IMR-90 (cell line): ENCODE data around the gene PPM1A. TPM values are rescaled to one million over a fixed set of nuclear protein-coding genes. Genes with fewer than 3 reads are reported as not detected.

Source experiments
- ATAC-seq: fragments of 200-7000 bp; cut with Tn5 transposase; 2 replicates; pipeline ENCODE4 v1.9.1; 2020; ENCODE audit warnings: low read depth, mild to moderate bottlenecking, moderate library complexity
- BruUV-seq: library from RNA; stranded (reverse); fragments of 400-500 nt; replicated peaks from 2 replicates; lab custom pipeline; 2021; lab: Mats Ljungman, UMichigan
- CTCF ChIA-PET: fragments of 300-600 bp; formaldehyde crosslinking; extraction: SDS; loops from one replicate; lab custom pipeline; 2021; ENCODE audit warnings: antibody characterized with exemption; lab: Yijun Ruan, JAX
- POLR2A ChIA-PET: fragments of 300-600 bp; sonication (Branson Sonifier 250); formaldehyde crosslinking; loops from one replicate; lab custom pipeline; 2022; ENCODE audit warnings: antibody characterized with exemption; ENCODE audit not compliant: unreplicated experiment; lab: Charles Lee
- DNase-seq: peaks from one replicate; pipeline ENCODE4 v3.0.0; 2013
- H2AFZ ChIP-seq: replicated peaks from 2 replicates; pipeline ENCODE3; 2013; ENCODE audit warnings: low read length, mild to moderate bottlenecking; ENCODE audit not compliant: poor library complexity
- H2AK5ac ChIP-seq: 2 replicates; pipeline ENCODE4 v1.6.1; 2013; ENCODE audit warnings: low read depth, low read length, inconsistent platforms
- H2AK9ac ChIP-seq: replicated peaks from 2 replicates; pipeline ENCODE3; 2013; ENCODE audit warnings: mild to moderate bottlenecking, low read depth, low read length, moderate library complexity; ENCODE audit not compliant: poor library complexity
- H2BK120ac ChIP-seq: 2 replicates; pipeline ENCODE4 v1.6.1; 2013; ENCODE audit warnings: low read depth, low read length, inconsistent platforms
- H2BK15ac ChIP-seq: 3 replicates; pipeline ENCODE4 v1.6.1; 2013; ENCODE audit warnings: low read depth, low read length, inconsistent platforms
- H2BK20ac ChIP-seq: 2 replicates; pipeline ENCODE4 v1.6.1; 2013; ENCODE audit warnings: low read depth, mild to moderate bottlenecking, inconsistent platforms, low read length, moderate library complexity
- H2BK5ac ChIP-seq: 2 replicates; pipeline ENCODE4 v1.6.1; 2013; ENCODE audit warnings: mild to moderate bottlenecking, low read depth, low read length, inconsistent platforms; ENCODE audit not compliant: poor library complexity, severe bottlenecking
- H3K14ac ChIP-seq: replicated peaks from 2 replicates; pipeline ENCODE4 v1.6.1; 2013; ENCODE audit warnings: low read depth, low read length, inconsistent platforms
- H3K18ac ChIP-seq: 2 replicates; pipeline ENCODE4 v1.6.1; 2013; ENCODE audit warnings: low read depth, low read length, control low read depth
- H3K23ac ChIP-seq: 2 replicates; pipeline ENCODE4 v1.6.1; 2013; ENCODE audit warnings: low read depth, low read length, inconsistent platforms
- H3K27ac ChIP-seq: 2 replicates; pipeline ENCODE4 v1.5.1; 2013; ENCODE audit warnings: mild to moderate bottlenecking, control low read depth, low read length; ENCODE audit not compliant: insufficient read depth
- H3K27me3 ChIP-seq: 2 replicates; pipeline ENCODE4 v1.6.1; 2013; ENCODE audit warnings: low read length; ENCODE audit not compliant: control insufficient read depth, insufficient read depth
- H3K36me3 ChIP-seq: 2 replicates; pipeline ENCODE4 v1.6.1; 2013; ENCODE audit warnings: low read length, mixed read lengths; ENCODE audit not compliant: control insufficient read depth, insufficient read depth
- H3K4ac ChIP-seq: 2 replicates; pipeline ENCODE4 v1.6.1; 2013; ENCODE audit warnings: low read depth, low read length, inconsistent platforms
- H3K4me1 ChIP-seq: 2 replicates; pipeline ENCODE4 v1.6.1; 2013; ENCODE audit warnings: low read length, mixed read lengths; ENCODE audit not compliant: control insufficient read depth, insufficient read depth
- H3K4me2 ChIP-seq: 2 replicates; pipeline ENCODE4 v1.6.1; 2013; ENCODE audit warnings: low read depth, mild to moderate bottlenecking, control low read depth, low read length, moderate library complexity
- H3K4me3 ChIP-seq: 2 replicates; pipeline ENCODE4 v1.5.1; 2013; ENCODE audit warnings: low read depth, mild to moderate bottlenecking, control low read depth, low read length, moderate library complexity; ENCODE audit not compliant: insufficient read depth
- H3K56ac ChIP-seq: 2 replicates; pipeline ENCODE4 v1.6.1; 2013; ENCODE audit warnings: low read length, inconsistent platforms; ENCODE audit not compliant: insufficient read depth; ENCODE audit errors: extremely low read depth
- H3K79me1 ChIP-seq, 2 experiments: 2 replicates each; pipeline ENCODE4 v1.6.1; 2013; ENCODE audit warnings: low read length in 2 of 2, inconsistent platforms in 1 of 2, low read depth in 1 of 2
- H3K9ac ChIP-seq: 2 replicates; pipeline ENCODE4 v1.6.1; 2013; ENCODE audit warnings: low read depth, low read length, control low read depth
- H3K9me1 ChIP-seq: 2 replicates; pipeline ENCODE4 v1.6.1; 2013; ENCODE audit warnings: low read length, inconsistent platforms; ENCODE audit not compliant: insufficient read depth
- H3K9me3 ChIP-seq: 2 replicates; pipeline ENCODE4 v1.6.1; 2013; ENCODE audit warnings: low read length; ENCODE audit not compliant: control insufficient read depth, insufficient read depth
- H4K20me1 ChIP-seq: 2 replicates; pipeline ENCODE4 v1.6.1; 2013; ENCODE audit warnings: low read length, inconsistent platforms; ENCODE audit not compliant: insufficient read depth
- H4K5ac ChIP-seq: 2 replicates; pipeline ENCODE4 v1.6.1; 2013; ENCODE audit warnings: mild to moderate bottlenecking, low read depth, low read length, control low read depth
- H4K8ac ChIP-seq, 2 experiments: 2 replicates each; pipeline ENCODE4 v1.6.1; 2013; ENCODE audit warnings: low read depth in 2 of 2, low read length in 2 of 2, control low read depth in 1 of 2, inconsistent platforms in 1 of 2
- H4K91ac ChIP-seq: 2 replicates; pipeline ENCODE4 v1.6.1; 2013; ENCODE audit warnings: low read depth, low read length, inconsistent platforms; ENCODE audit not compliant: insufficient read depth
- CEBPB ChIP-seq: IDR thresholded peaks from 2 replicates; pipeline ENCODE4 v1.6.1; 2012; ENCODE audit warnings: low read depth, low read length, improper control_type of control experiment
- ELK1 ChIP-seq: fragments of 150-350 bp; IDR thresholded peaks from 2 replicates; pipeline ENCODE4 v1.6.1; 2016; ENCODE audit warnings: low read depth, mild to moderate bottlenecking, low read length, moderate library complexity, borderline replicate concordance
- RCOR1 ChIP-seq: IDR thresholded peaks from 2 replicates; pipeline ENCODE4 v1.6.1; 2012; ENCODE audit warnings: mild to moderate bottlenecking, low read length, improper control_type of control experiment; ENCODE audit not compliant: insufficient replicate concordance
- SMC3 ChIP-seq: fragments of 150-350 bp; IDR thresholded peaks from 2 replicates; pipeline ENCODE4 v1.6.1; 2016; ENCODE audit warnings: low read depth, mild to moderate bottlenecking, antibody characterized with exemption, low read length, moderate library complexity
- WGBS, 2 experiments: methylation state at CpG; one replicate each; pipeline versions ENCODE4 v1.1.5 to v1.1.7; 2013; ENCODE audit warnings: missing lambda C conversion rate in 2 of 2; ENCODE audit not compliant: insufficient read length in 1 of 2; ENCODE audit errors: extremely low coverage in 2 of 2; 5-methylcytosine and 5-hydroxymethylcytosine counted together
- dilution Hi-C: fragments of 300-500 bp; cut with HindIII; formaldehyde crosslinking; loops from one replicate; pipeline ENCODE4 v1.14.3; 2018; ENCODE audit warnings: low sequenced_read_pairs; ENCODE audit not compliant: unreplicated experiment
- in situ Hi-C: fragments of 300-500 bp; cut with MboI; formaldehyde crosslinking; loops from 3 replicates; pipeline ENCODE4 v1.14.3; 2019; ENCODE audit warnings: low sequenced_read_pairs, inconsistent platforms, mixed read lengths
- intact Hi-C: fragments of 100-400 bp; cut with micrococcal nuclease; formaldehyde crosslinking; loops from 2 replicates; pipeline ENCODE4 v1.10.0; 2022
- polyA plus RNA-seq, 3 experiments: library from polyadenylated mRNA; depleted of rRNA; stranded (reverse); fragments of >200 nt; gene quantifications; 2 replicates each; pipeline ENCODE4 v1.2.3, GENCODE V29; 2012; ENCODE audit warnings: low replicate concordance in 1 of 3
- total RNA-seq: library from RNA; depleted of rRNA; stranded (reverse); fragments of >200 nt; gene quantifications from 2 replicates; pipeline ENCODE4 v1.2.3, GENCODE V29; 2012
- TF ChIP-seq, protein P1 (sequence below): conservative IDR thresholded peaks from 2 replicates; pipeline ENCODE4 v1.5.1; 2012; ENCODE audit warnings: mild to moderate bottlenecking, low read depth, low read length, improper control_type of control experiment
- TF ChIP-seq, protein P2 (sequence below): fragments of 150-350 bp; IDR thresholded peaks from 2 replicates; pipeline ENCODE4 v1.6.1; 2017; ENCODE audit warnings: mild to moderate bottlenecking, antibody characterized with exemption, low read length, low read depth

Gene PPM1A
- total and polyA plus RNA-seq, 2 of the 4 experiments (the other 2 are of a cell fraction), result 14.3 to 15.1 TPM

GRCh38 chr14:60346706-60347105 is 97.7 kb downstream of the PPM1A start:
- H3K9me1 ChIP-seq, result no peaks in the 10 kb centered on the region
- no peak overlapping the region for H2AK5ac ChIP-seq
- ATAC-seq (no peak), DNase-seq (peak; percentile 4)
- no peak overlapping the region for H3K23ac ChIP-seq
- no peak overlapping the region for H3K14ac ChIP-seq
- ChIA-PET CTCF (interaction anchor here (1.3 kb wide), 1 partner anchor 13 kb away, joined by 3 read pairs; no protein-coding TSS in a partner anchor), POLR2A (no interaction called here)
- peaks cover 15% of the 10 kb centered on the region for H3K27me3 ChIP-seq
- H3K56ac ChIP-seq, result no peak overlapping the region
- no peak overlapping the region for H2BK20ac ChIP-seq
- in situ Hi-C loops, result loop anchor here (5.0 to 25.0 kb wide), 3 partner anchors 221 to 938 kb away; partner anchors contain the start of gene TMEM30B
- H3K9me3 ChIP-seq, result no peaks in the 10 kb centered on the region
- no peak overlapping the region for H2BK5ac ChIP-seq
- H4K91ac ChIP-seq, result no peak overlapping the region
- WGBS, 2 experiments, result no CpG with 5 or more reads among the region's 2 CpGs
- no peaks in the 10 kb centered on the region for H3K36me3 ChIP-seq
- dilution Hi-C loops, result no loop called here
- no peak overlapping the region for H2BK15ac ChIP-seq
- no peak overlapping the region for H4K8ac ChIP-seq
- no peak overlapping the region for H2BK120ac ChIP-seq
- H2AFZ ChIP-seq, result peak overlapping the region; percentile 44
- H4K5ac ChIP-seq, result no peak overlapping the region
- no peak overlapping the region for H3K4me3 ChIP-seq
- H3K4ac ChIP-seq, result no peak overlapping the region
- no peaks in the 10 kb centered on the region for H3K79me1 ChIP-seq
- no TSS peak for BruUV-seq
- intact Hi-C loops, result no loop called here
- no peak overlapping the region for H2AK9ac ChIP-seq
- H3K4me2 ChIP-seq, result no peak overlapping the region
- H3K9ac ChIP-seq, result no peak overlapping the region
- no peak overlapping the region for H3K27ac ChIP-seq
- H4K20me1 ChIP-seq, result no peaks in the 10 kb centered on the region
- H3K4me1 ChIP-seq, result no peaks in the 10 kb centered on the region
- no peak overlapping the region for H3K18ac ChIP-seq
- TF ChIP-seq RCOR1 (no peak), SMC3 (no peak), ELK1 (no peak), CEBPB (no peak)
- TF ChIP-seq, protein P1, sequence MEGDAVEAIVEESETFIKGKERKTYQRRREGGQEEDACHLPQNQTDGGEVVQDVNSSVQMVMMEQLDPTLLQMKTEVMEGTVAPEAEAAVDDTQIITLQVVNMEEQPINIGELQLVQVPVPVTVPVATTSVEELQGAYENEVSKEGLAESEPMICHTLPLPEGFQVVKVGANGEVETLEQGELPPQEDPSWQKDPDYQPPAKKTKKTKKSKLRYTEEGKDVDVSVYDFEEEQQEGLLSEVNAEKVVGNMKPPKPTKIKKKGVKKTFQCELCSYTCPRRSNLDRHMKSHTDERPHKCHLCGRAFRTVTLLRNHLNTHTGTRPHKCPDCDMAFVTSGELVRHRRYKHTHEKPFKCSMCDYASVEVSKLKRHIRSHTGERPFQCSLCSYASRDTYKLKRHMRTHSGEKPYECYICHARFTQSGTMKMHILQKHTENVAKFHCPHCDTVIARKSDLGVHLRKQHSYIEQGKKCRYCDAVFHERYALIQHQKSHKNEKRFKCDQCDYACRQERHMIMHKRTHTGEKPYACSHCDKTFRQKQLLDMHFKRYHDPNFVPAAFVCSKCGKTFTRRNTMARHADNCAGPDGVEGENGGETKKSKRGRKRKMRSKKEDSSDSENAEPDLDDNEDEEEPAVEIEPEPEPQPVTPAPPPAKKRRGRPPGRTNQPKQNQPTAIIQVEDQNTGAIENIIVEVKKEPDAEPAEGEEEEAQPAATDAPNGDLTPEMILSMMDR, result no peak
- TF ChIP-seq, protein P2, sequence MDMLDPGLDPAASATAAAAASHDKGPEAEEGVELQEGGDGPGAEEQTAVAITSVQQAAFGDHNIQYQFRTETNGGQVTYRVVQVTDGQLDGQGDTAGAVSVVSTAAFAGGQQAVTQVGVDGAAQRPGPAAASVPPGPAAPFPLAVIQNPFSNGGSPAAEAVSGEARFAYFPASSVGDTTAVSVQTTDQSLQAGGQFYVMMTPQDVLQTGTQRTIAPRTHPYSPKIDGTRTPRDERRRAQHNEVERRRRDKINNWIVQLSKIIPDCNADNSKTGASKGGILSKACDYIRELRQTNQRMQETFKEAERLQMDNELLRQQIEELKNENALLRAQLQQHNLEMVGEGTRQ, result peak; percentile 38; the same call in 1 of the 2 replicates
